ENCODE results near the gene CEMIP. TPM values are rescaled to one million over a fixed set of nuclear protein-coding genes. Genes with fewer than 3 reads are reported as not detected.
A peak's percentile ranks its signal among the peaks of the same experiment; 100 is the strongest.

The CEMIP gene
- total and polyA plus RNA-seq, 2 of the 13 experiments (the other 11 are each of a cell fraction or from before 2014, with no cell fraction given) = 4.3 to 28.5 TPM

GRCh38 chr15:80804970-80805495 lies 25.9 kb downstream of the CEMIP start (continued):
- peak; percentile 33; the same call in 1 of the 2 replicates for TF ChIP-seq POGK (CRISPR knock-in tag; conservative IDR thresholded peaks at IDR 0.05)
- no peak for TF ChIP-seq ZNF790 (CRISPR knock-in tag; IDR thresholded peaks at IDR 0.05; ENCODE audit: borderline replicate concordance)
- peak; percentile 42; the same call in 1 of the 2 replicates for TF ChIP-seq ZKSCAN8 (CRISPR knock-in tag; IDR thresholded peaks at IDR 0.05; ENCODE audit: borderline replicate concordance)
- TF ChIP-seq SP5 (CRISPR knock-in tag; IDR thresholded peaks at IDR 0.05; ENCODE audit: borderline replicate concordance, low read depth) = peak; percentile 96
- TF ChIP-seq AHR (CRISPR knock-in tag; IDR thresholded peaks at IDR 0.05) = no peak; the same call in 1 of the 2 replicates
- TF ChIP-seq ZNF24 (IDR thresholded peaks at IDR 0.05) = no peak
- TF ChIP-seq ISX (CRISPR knock-in tag; conservative IDR thresholded peaks at IDR 0.05) = no peak
- TF ChIP-seq ZBTB38 (CRISPR knock-in tag; IDR thresholded peaks at IDR 0.05) = no peak
- 0 out of 2 replicates have a peak, but pooled peaks have one; percentile 42 for TF ChIP-seq ZNF281 (CRISPR knock-in tag; IDR thresholded peaks at IDR 0.05; ENCODE audit: borderline replicate concordance)
- TF ChIP-seq NCOR1 (IDR thresholded peaks at IDR 0.05; ENCODE audit: borderline replicate concordance, low read length) = no peak
- TF ChIP-seq, protein P1, sequence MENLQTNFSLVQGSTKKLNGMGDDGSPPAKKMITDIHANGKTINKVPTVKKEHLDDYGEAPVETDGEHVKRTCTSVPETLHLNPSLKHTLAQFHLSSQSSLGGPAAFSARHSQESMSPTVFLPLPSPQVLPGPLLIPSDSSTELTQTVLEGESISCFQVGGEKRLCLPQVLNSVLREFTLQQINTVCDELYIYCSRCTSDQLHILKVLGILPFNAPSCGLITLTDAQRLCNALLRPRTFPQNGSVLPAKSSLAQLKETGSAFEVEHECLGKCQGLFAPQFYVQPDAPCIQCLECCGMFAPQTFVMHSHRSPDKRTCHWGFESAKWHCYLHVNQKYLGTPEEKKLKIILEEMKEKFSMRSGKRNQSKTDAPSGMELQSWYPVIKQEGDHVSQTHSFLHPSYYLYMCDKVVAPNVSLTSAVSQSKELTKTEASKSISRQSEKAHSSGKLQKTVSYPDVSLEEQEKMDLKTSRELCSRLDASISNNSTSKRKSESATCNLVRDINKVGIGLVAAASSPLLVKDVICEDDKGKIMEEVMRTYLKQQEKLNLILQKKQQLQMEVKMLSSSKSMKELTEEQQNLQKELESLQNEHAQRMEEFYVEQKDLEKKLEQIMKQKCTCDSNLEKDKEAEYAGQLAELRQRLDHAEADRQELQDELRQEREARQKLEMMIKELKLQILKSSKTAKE (CRISPR knock-in tag; IDR thresholded peaks at IDR 0.05; ENCODE audit: borderline replicate concordance) = peak; percentile 67; the same call in 1 of the 2 replicates
- TF ChIP-seq ARNTL (CRISPR knock-in tag; IDR thresholded peaks at IDR 0.05) = peak; percentile 91
- 0 out of 2 replicates have a peak, but pooled peaks have one; percentile 48 for TF ChIP-seq IRF2 (CRISPR knock-in tag; IDR thresholded peaks at IDR 0.05)
- TF ChIP-seq NR2F1 (CRISPR knock-in tag; IDR thresholded peaks at IDR 0.05) = no peak
- TF ChIP-seq KLF11 (CRISPR knock-in tag; IDR thresholded peaks at IDR 0.05) = no peak
- peak; percentile 27; the same call in 1 of the 2 replicates for TF ChIP-seq CTCF (CRISPR knock-in tag; IDR thresholded peaks at IDR 0.05)
- no peak for TF ChIP-seq ZNF253 (CRISPR knock-in tag; IDR thresholded peaks at IDR 0.05; ENCODE audit: borderline replicate concordance)
- TF ChIP-seq HOMEZ (CRISPR knock-in tag; IDR thresholded peaks at IDR 0.05; ENCODE audit: low read depth) = no peak; the same call in 1 of the 2 replicates
- no peak; the same call in 1 of the 2 replicates for TF ChIP-seq ZNF768 (CRISPR knock-in tag; IDR thresholded peaks at IDR 0.05)
- TF ChIP-seq MIXL1 (CRISPR knock-in tag; IDR thresholded peaks at IDR 0.05) = peak; percentile 45; the same call in 1 of the 2 replicates
